GM18507 (cell line): ENCODE data around the gene C1orf21.

ENCODE experiments used
- DNase-seq: peaks from one replicate; pipeline ENCODE4 v3.0.0; 2011; ENCODE audit warnings: low read depth; ENCODE audit not compliant: insufficient read length; ENCODE audit errors: extremely low spot score
- FAIRE-seq: peaks from 2 replicates; lab custom pipeline; 2011; peaks lifted over from hg19 to GRCh38; lab: Jason Lieb, UNC

Gene C1orf21

DNA sequence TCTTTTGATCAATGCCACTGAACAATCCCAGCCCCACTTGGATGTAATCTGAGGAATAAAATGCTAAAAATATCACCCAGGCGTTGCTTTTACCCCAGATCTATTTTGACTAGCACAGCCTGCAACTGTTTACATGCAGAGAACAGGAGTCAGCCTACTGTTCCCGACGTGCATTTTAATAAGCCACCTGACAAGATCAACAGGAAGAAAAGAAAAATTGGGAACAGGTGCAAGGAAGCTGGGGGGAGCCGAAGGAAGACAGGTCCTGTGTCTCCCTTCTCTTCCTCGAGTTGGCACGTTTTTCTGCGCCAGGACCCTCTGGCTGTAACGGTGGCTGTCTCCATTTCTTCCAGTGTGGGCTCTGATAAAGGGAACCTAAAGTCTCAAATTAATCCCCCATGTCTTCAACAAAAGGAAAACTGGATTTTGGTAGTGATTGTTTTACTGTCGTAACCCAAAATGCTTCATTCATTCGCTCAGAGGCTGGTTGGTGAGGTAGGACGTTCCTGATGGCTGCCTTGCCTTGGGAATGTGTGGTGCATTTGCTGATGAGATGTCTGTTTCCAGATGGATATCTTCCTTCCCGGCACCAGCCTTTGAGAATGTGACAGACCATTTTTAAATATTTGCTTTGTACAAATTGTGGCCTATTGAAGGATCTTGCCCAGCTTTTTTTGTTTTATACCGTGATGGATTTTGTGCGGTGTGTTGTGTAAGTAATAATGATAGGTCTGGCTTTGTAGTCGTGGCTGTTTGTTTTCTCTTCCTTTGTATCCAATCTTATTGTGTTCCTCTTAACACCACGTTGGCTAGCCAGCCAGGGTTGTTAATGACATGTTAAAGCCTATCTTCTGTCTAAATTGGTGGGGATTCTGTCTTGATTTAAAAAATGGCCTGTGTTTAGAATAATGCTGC lies 117.5 kb downstream of the C1orf21 start:
- DNase-seq = no peak
- no peak for FAIRE-seq

DNA sequence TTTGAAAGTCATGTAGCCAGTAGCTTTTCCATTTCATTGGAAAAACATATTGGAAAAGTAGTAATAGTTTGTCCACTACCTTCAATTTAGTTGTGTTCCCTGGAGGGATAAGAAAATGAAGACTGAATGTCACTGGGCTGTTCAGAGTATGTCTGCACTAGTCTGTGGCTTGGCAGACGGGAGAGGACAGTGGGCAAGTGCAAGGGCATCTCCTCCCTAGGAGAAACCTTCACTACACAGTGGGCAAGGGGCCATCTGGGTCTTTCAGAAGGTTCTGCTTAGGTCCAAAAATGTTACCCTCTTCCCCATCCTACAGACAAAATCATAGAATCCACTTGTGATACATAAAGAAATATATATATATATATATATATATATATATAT lies 118.1 kb downstream of the C1orf21 start:
- FAIRE-seq (no peak), DNase-seq (no peak)

DNA sequence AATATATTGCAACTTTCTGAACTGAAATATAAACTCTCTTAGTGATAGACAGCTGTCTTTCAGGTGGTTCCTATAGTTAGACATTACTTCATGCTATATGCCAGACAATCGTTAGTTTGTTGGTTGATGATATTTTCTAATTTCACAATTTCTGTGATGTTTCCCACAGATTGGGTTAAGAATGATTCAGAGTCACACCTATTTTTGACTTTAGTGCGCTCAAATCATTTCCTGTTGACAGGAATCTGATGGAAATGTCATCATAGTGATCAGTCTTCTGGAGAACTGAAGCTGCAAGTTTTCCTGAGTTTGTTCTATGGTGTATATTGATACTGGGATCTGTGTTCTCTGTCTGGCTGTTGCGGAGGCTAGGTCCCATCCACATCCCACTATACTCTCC lies 119.7 kb downstream of the C1orf21 start:
- FAIRE-seq (no peak), DNase-seq (no peak)

DNA sequence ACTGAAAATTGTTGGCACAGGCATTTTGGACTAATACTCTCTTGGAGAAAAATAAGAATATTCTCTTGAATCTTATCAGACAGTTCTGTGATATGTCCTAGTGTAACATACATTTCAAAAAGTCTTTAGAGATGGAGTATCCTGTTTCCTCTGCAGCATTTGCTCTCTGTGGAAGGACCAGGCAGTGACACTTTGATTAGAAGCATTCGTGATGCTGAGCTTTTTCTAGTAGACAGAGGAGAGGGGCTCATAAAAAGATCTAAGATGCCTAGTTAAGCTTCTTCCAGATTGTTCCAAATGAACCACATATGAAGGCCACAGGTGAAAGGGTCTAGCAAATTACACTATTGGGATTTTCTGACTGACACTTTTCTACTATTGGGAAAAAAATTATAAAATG lies 120.3 kb downstream of the C1orf21 start:
- DNase-seq (no peak), FAIRE-seq (no peak)

DNA sequence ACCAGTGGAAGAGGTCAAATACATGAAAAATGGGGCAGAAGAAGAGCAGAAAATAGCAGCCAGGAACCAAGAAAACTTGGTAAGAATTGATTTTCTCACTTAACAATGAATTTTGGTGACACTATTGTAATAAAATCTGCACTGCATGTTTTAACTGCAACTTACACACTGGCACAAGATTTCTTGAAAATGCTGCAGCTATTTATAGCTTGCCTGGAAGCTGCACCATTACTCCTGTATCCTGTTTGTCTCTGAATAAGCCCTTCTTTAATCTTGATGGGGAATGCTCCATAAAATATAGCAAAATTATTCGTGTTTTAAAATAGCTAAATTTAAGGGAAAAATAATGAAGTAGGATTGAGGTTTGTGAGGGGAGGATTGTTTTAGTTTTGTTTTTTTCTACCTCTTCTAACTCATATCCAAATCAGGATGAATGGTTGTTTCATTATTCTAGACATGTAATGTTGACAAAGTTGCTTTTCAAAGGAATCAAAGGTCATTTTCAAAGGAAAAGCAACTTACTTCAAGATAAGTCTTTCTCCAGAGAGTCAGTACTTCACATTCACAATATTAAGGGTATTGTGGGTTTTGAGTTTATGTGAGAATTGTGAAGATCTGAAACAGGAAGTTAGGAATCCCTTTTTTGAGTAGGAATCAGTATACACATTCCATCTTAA lies 120.9 kb downstream of the C1orf21 start:
- no peak for FAIRE-seq
- no peak for DNase-seq

DNA sequence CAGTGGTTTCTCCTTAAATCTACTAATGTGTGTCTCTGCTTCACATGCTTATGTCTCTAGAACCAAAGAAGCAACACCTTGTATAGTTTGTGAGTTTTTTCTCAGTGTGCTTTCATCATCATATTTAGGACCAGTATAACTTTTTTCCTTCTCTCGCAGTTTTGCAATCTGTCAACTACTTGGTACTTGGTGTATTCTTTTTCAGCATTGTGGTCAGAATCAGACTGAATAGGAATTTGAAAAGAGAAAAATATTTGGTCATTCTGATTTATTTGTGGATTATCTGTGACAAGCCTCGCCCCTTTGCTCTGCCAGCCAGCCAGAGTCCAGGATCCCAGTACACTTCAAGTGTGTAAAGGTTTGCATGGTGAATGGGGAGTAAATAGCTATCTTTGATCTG lies 122.3 kb downstream of the C1orf21 start:
- DNase-seq (no peak), FAIRE-seq (no peak)

DNA sequence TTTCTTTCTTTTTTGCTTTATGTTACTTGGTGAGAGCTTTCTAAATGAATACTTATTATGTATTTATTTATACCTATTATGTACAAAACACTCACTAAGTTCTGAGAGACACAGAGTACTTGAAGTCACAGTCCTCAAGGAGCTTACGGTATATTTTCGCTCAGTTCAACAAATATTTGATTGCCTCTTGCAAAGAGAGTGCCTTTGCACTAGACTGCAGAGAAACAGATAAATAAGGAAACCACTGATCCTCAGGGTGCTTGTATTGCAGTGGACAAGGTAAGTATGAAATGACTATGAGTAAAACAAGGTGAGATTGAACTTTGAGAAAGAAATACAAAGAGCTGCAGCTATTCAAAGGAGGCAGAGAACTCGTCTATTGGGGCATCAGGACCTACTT lies 123.3 kb downstream of the C1orf21 start:
- FAIRE-seq (no peak), DNase-seq (no peak)

DNA sequence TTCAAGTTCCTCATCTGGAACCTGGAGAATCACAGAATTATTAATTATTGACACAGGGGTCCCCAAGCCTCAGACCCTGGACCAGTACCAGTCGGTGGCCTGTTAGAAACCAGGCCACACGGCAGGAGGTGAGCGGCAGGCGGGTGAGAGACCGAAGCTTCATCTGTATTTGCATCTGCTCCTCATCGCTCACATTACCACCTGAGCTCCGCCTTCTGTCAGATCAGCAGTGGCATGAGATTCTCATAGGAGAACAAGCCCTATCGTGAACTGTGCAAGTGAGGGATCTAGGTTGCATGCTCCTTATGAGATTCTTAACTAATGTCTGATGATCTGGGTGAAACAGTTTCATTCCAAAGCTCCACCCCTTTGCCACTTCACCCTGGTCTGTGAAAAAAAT lies 125.9 kb downstream of the C1orf21 start:
- no peak for DNase-seq
- FAIRE-seq = no peak

DNA sequence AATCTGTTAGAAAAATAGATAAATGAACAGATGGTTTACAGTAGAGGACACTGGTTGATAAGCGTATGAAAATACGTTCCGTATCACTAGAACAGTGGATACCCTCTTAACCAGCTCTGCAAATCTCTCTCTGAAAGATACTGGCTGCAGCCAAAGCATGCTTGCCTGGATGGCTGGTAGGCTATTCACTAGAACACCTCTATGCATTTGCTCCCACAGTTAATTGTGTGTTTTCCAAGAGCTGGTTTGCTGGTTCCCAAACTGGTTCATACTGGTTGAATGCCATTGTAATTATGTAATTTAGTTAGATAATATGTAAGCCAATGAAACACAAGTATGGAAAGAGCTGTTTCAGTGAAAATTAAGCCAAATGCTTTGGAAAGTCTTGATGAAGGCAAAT lies 126.6 kb downstream of the C1orf21 start:
- FAIRE-seq (no peak), DNase-seq (no peak)

DNA sequence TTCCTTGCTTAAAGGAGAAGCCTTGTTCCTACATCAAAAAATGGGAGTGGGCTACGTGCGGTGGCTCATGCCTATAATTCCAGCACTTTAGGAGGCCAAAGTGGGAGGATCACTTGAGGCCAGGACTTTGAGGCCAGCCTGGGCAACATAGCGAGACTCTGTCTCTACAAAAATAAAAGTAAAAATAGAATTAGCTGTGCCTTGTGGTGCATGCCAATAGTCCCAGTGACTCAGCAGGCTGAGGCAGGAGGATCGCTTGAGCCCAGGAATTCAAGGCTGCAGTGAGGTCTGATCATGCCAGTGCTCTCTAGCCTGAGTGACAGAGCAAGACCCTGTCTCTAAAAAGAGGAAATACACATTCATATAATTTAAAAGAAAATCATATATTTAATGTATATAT lies 127.1 kb downstream of the C1orf21 start:
- FAIRE-seq (no peak), DNase-seq (no peak)

DNA sequence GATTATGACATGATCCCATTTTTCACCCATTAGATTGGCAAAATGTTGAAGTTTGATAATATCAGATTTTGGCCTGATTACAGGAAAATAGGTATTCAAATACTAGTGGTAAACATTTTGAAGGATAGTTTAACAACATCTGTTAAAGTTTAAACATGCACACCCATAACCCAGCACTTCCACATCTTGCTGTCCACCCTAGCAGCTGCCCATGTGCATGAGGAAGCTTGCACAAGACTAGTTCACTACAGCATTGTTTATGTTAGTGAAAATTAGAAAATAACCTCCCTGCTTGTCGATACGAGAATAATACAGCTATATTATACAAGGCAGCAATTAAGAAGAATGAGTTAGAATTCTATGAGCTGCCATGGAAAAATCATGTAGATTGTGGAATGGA lies 127.6 kb downstream of the C1orf21 start:
- FAIRE-seq (no peak), DNase-seq (no peak)

DNA sequence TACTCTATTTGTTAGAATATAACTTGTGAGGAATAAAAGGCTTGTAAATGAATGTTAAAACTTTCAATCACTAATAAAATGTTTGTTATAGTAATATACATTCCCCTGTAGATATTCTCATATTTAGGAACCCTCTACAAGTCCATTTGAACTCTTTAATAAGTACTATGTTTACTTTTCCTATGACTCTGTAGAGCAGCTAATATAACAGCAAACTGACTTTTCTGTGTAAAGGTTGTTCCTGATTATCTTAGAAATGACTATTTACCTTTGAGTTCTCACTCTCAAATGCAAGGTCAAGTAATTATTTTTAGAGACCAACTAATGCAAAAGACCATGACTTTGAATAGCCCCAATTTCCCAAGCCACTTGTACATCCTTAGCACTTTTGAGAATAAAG lies 130.3 kb downstream of the C1orf21 start:
- no peak for FAIRE-seq

DNA sequence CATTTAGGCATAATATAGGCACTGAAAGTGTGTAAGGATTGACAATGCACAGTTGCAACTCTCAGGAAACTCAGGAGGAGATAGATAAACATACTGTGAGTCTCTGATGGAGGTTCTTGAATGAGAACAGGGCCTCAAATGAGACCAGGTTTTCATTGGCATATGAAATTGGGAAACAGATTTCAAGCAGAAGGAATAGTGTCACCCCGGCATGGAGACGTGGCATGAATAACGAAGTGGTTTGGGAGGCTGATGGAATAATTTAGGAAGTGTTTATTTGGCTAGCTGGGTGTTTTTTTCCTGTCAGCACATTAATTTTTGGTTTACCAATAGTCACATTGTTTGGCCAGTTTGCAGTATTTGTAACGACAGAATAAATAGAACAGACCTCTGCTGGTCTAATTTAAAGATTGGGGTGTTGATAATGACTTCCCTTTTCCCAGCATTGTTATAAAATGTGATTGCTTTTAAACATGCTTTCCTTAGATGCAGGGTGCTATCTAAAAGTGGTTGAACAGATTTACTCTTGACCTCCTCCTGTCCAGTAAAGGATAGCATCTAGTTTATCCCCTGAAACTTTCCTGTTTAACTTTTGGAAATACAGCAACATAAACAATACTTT lies 132.0 kb downstream of the C1orf21 start:
- DNase-seq (no peak), FAIRE-seq (no peak)

More for the DNA sequence above, 130.3 kb downstream of the C1orf21 start:
- no peak for DNase-seq

DNA sequence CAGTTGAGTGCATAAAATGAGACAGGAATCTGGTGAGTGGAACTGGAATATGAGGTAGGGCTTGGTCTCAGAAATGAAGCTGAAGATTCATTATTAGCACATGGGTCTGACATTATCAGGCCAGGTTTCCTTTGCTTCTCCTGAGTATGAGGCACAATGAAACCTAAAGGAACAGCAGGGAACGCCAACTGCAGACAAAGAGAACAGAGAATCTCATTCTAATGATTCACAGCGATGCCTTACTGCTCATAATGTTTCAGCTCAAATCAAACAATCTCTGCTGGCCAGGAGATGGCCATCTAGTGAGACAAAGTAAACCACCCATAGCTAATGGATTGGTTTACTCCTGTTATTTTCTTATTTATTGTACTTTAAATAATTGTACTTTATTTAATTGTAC lies 133.5 kb downstream of the C1orf21 start:
- no peak for DNase-seq
- no peak for FAIRE-seq

DNA sequence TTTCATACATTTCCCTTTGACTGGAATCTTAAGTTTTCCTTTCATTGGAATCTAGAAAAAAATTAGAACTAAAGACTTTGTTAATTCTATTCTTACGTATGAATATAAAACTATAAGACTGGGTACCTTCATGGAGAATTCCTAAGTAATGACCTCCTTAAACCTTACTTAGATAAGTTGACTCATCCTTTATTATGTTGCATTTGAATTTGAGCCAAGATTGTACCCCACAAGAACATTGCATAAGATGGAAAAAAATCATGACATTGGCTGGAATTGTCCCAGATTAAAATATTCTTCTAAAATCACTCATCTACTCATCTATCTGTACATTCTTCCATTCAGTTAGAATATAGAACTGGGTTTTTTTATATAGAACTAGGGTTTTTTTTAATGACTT lies 137.4 kb downstream of the C1orf21 start:
- no peak for FAIRE-seq
- no peak for DNase-seq

DNA sequence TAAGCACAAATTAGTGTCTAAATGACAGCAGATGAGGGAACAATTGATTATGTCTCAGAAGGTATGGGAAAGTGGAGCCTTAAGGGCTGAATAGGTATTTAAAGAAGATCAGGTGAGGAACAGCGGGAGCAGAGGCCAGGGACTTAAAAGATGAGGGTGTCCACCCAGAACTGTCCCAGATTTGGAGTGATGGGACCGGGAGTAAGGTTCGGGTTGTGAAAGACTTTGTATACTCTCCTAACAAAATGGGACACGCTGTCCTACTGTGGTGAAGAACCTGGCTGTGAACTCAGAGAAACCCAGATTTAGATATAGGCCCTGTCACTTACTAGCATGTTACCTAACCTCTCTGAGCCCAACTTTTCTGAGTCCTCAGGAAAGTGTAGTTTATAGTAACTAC lies 140.6 kb downstream of the C1orf21 start:
- DNase-seq (no peak), FAIRE-seq (no peak)

DNA sequence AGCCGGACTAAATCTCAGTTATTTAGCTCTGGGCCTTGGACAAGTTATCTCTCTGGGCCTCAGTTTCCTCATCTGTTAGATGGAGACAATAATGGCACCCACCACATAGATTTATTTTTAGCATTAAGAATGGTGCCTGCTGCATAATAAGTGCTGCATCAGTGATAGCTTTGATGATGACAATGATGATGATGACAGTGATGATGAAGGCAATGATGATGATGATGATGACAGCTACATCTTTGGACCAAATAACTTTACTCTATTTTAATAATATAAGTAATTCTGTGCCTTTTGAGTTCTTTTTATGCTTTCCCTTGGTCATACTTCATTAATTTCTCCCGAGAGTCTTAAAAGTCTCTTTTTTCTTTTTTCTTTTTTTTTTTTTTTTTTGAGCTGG lies 143.4 kb downstream of the C1orf21 start:
- FAIRE-seq (no peak), DNase-seq (no peak)

DNA sequence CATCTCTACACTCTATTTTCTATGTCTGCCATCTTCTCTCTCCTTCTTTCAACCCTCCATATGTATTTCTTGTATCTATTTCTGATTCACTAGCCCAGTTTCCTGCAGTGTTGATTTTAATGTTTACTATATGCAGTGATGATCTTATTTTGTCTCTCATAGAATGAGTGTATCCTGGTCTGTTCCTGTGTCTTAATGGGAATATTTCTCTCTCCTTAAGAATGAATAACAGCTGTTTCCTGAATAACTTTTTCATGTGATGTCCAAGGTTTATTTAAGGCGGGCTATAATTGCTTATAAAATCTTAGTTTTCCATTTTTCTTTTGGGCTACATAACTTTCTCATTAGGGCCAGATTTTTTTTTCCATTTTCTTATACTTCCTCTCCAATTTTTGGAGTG lies 144.5 kb downstream of the C1orf21 start:
- DNase-seq (no peak), FAIRE-seq (no peak)

DNA sequence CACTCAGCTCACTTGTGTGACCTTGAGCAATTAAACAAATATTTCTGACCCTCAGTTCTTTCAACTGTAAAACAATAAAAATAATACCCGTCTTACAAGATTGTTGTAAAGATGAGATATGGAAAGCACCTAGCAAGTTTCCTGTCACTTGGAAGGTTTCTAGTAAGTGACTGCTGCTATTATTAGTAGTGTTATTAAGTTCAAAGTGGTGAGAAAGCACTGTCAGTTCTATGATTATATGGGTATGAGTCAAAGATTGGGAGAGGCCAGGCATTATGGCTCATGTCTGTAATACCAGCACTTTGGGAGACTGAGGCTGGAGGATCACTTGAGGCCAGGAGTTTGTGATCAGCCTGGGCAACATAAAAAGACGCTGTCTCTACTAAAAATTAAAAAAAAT lies 145.4 kb downstream of the C1orf21 start:
- peak; percentile 48 for FAIRE-seq
- DNase-seq = no peak

DNA sequence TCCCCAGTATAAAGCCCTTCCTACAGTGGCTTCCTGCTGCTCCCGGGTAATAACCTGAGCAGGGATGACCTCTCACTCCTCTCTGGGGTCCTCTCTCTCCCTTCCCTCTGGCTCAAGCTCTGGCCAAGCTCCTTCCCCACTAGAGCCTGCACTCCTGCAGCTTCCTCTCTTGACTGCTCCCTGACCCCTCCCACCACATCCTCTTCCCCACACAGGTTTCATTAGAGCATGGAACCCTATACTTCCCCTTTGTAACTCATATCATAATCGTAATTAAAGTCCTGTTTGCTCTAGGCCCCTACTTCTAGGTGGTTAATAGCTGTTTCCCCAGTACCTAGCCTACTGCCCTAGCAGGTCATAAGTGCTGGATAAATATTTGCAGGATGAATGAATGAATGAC lies 146.2 kb downstream of the C1orf21 start:
- FAIRE-seq (no peak), DNase-seq (no peak)

DNA sequence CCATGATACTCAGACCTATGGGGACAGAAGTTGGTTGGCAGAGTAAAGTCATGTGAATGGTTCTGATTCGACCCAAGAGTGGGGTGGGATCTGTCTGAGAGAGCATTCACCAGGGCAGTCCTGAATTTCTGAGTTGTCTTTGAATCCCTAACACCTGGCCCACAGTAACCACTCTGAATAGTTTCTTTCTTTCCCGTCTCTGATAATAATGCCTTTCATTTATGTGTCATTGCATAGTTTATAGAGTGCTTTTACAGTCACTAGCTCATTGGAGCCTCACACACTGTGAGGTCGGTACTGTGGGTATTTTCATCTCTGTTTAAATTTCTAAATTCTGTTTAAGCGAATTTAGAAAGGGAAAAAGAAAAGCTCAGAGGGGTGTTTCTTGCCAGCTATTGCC lies 147.1 kb downstream of the C1orf21 start:
- FAIRE-seq (no peak), DNase-seq (no peak)
